HepG2 (cell line): ENCODE measurements around the gene HIPK2. TPM values are rescaled to one million over a fixed set of nuclear protein-coding genes. Genes with fewer than 3 reads are reported as not detected.
A peak's percentile ranks its signal among the peaks of the same experiment; 100 is the strongest.

Experiments used
- ATAC-seq: fragments of 200-7000 bp; cut with Tn5 transposase; 3 replicates; pipeline ENCODE4 v1.9.1; 2020; ENCODE audit warnings: mild to moderate bottlenecking, moderate library complexity
- BruUV-seq: library from RNA; stranded (reverse); fragments of 400-500 nt; replicated peaks from 2 replicates; lab custom pipeline; 2021; lab: Mats Ljungman, UMichigan
- CTCF ChIA-PET: fragments of 300-600 bp; formaldehyde crosslinking; extraction: SDS; loops from one replicate; lab custom pipeline; 2021; ENCODE audit warnings: low total read pairs, inconsistent platforms, low intra/inter-chr PET ratio; lab: Yijun Ruan, JAX
- POLR2A ChIA-PET: fragments of 350-600 bp; sonication (Branson Sonifier 250); formaldehyde crosslinking; loops from one replicate; lab custom pipeline; 2020; ENCODE audit warnings: antibody characterized with exemption, inconsistent platforms; lab: Yijun Ruan, JAX
- DNase-seq: peaks from one replicate; pipeline ENCODE4 v3.0.0-alpha.2; 2015; ENCODE audit warnings: low spot score
- FAIRE-seq: peaks from 3 replicates; lab custom pipeline; 2011; peaks lifted over from hg19 to GRCh38; lab: Jason Lieb, UNC
- H2AFZ ChIP-seq: one replicate; pipeline ENCODE4 v1.6.1; 2011; ENCODE audit warnings: low read length, inconsistent platforms
- H3K27ac ChIP-seq: fragments of 300-600 bp; 3 replicates; pipeline ENCODE4 v1.8.0; 2011; ENCODE audit warnings: mixed run types, mild to moderate bottlenecking, mixed read lengths, low read length, inconsistent platforms; ENCODE audit not compliant: insufficient read depth; ENCODE audit errors: extremely low read length
- H3K27me3 ChIP-seq, 2 experiments: fragments of 200-600 bp in 1 of 2; 2 replicates in 1 of 2; 3 replicates in 1 of 2; pipeline versions ENCODE4 v1.6.0 to v1.8.0; 2011; ENCODE audit warnings: low read length in 2 of 2, mild to moderate bottlenecking in 2 of 2, moderate library complexity in 2 of 2, inconsistent platforms in 1 of 2; ENCODE audit not compliant: insufficient read depth in 2 of 2, control insufficient read depth in 1 of 2
- H3K36me3 ChIP-seq, 2 experiments: fragments of 200-600 bp in 1 of 2; replicated peaks in 1 of 2; 2 replicates in 1 of 2; 3 replicates in 1 of 2; pipeline versions ENCODE4 v1.5.1 to v1.8.0; 2011; ENCODE audit warnings: low read length in 2 of 2, inconsistent platforms in 1 of 2; ENCODE audit not compliant: insufficient read depth in 2 of 2, control insufficient read depth in 1 of 2
- H3K4me1 ChIP-seq: 2 replicates; pipeline ENCODE4 v1.5.1; 2012; ENCODE audit warnings: low read length, inconsistent platforms; ENCODE audit not compliant: insufficient read depth
- H3K4me2 ChIP-seq: 2 replicates; pipeline ENCODE4 v1.6.0; 2011; ENCODE audit warnings: low read depth, low read length, inconsistent platforms
- H3K4me3 ChIP-seq, 3 experiments: fragments of 200-600 bp in 1 of 3; sonication (generic), shearing (Covaris generic) in 1 of 3; replicated peaks in 1 of 3; 2 replicates each; pipeline ENCODE4 v1.5.1; 2011 to 2016; ENCODE audit warnings: low read length in 3 of 3, inconsistent platforms in 2 of 3, low read depth in 2 of 3, mild to moderate bottlenecking in 2 of 3, control low read depth in 1 of 3, mixed read lengths in 1 of 3; ENCODE audit not compliant: insufficient read depth in 1 of 3
- H3K79me2 ChIP-seq: one replicate; pipeline ENCODE4 v1.6.1; 2011; ENCODE audit warnings: low read length, inconsistent platforms; ENCODE audit not compliant: insufficient read depth
- H3K9ac ChIP-seq: 2 replicates; pipeline ENCODE4 v1.6.0; 2011; ENCODE audit warnings: mild to moderate bottlenecking, low read depth, low read length, inconsistent platforms; ENCODE audit not compliant: insufficient read depth
- H3K9me3 ChIP-seq: 2 replicates; pipeline ENCODE4 v1.5.1; 2012; ENCODE audit warnings: mild to moderate bottlenecking, low read length
- H4K20me1 ChIP-seq: 2 replicates; pipeline ENCODE4 v1.6.0; 2011; ENCODE audit warnings: inconsistent platforms, mild to moderate bottlenecking, low read length, moderate library complexity; ENCODE audit not compliant: insufficient read depth
- MTA1 ChIP-seq: sonication (generic); formaldehyde crosslinking; IDR thresholded peaks from 2 replicates; pipeline ENCODE4 v1.4.0; 2020; ENCODE audit warnings: missing genetic modification reagents, mild to moderate bottlenecking, borderline replicate concordance
- NFYC ChIP-seq: IDR thresholded peaks from 2 replicates; pipeline ENCODE4 v1.6.1; 2016; ENCODE audit warnings: missing genetic modification reagents, missing compliant biosample characterization
- WGBS: methylation state at CpG from one replicate; pipeline ENCODE4 v1.1.6; 2017; ENCODE audit warnings: low lambda C conversion rate; 5-methylcytosine and 5-hydroxymethylcytosine counted together
- in situ Hi-C: cut with HindIII; loops from 2 replicates; pipeline ENCODE4 v1.10.0; 2017; ENCODE audit warnings: low pct_unique_long_range_greater_than_20kb; ENCODE audit not compliant: extremely low pct_ligation_motif_present
- intact Hi-C: fragments of 100-400 bp; cut with micrococcal nuclease; formaldehyde crosslinking; loops from one replicate; pipeline ENCODE4 v1.10.0; 2022; ENCODE audit not compliant: unreplicated experiment
- polyA plus RNA-seq, 8 experiments: library from polyadenylated mRNA; depleted of rRNA in 3 of 8; stranded (reverse) in 7 of 8; unstranded in 1 of 8; fragments of >200 nt; fragmentation: Illumina TruSeq in 4 of 8; extraction: Trizol in 4 of 8; gene quantifications; 2 replicates each; pipeline versions ENCODE4 v1.2.1 to v1.2.3, GENCODE V29; 2011 to 2016; ENCODE audit warnings: low read depth in 4 of 8, missing spikeins in 1 of 8, mixed read lengths in 1 of 8; ENCODE audit not compliant: insufficient read depth in 1 of 8
- total RNA-seq, 5 experiments: library from RNA; depleted of rRNA; stranded (reverse); fragments of >200 nt; fragmentation: Illumina TruSeq; extraction: Trizol; gene quantifications; 2 replicates each; pipeline ENCODE4 v1.2.3, GENCODE V29; 2016; ENCODE audit warnings: low read depth in 1 of 5
- TF ChIP-seq, protein P1 (sequence below): sonication (generic); formaldehyde crosslinking; IDR thresholded peaks from 2 replicates; pipeline ENCODE4 v1.4.0; 2020; ENCODE audit warnings: missing genetic modification reagents

Gene HIPK2
- total and polyA plus RNA-seq, 2 of the 13 experiments (the other 11 are each of a cell fraction or from before 2014, with no cell fraction given), result 14.4 to 20.2 TPM

DNA sequence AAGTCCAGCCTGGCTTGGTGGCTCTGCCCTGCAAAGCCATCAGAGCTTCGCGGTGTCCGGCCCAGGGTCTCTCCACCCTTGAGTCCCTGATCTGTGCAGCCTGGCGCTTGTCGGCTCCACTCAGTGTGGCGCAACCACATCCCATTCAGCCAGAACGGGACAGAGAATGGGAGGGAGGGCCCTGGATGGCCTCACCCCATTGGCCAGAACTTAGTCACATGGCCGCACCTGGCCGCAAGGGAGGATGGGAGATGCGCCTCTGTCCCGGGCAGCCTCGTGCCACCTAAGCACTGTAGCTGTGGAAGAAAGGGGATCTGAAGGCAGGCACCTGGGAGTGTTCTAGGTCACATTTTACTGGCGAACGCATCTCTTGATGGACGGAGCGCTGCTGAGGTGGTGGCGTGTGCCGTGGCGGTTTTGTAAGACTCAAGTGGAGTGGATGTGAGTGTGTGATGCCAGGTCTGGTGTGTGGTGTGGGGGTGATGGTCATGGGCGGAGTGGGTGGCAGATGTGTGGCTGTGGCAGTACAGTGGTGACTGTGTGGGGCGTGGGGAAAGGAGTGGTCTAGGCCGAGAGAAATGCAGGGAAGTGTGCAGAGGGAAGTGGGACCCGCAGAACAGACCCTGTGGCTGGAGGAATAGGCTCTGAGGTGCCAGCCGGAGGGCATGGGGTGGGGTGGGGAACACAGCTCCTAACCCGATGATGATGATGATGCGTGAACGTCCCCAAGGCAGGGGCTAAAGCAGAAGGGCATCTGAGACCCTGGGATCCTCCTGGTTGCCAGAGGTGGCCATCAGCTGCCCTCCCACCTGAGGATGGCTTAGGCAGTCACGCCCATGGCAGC lies 235.3 kb downstream of the HIPK2 start (continued):
- peak; percentile 57 for TF ChIP-seq NFYC (CRISPR knock-in tag)

DNA sequence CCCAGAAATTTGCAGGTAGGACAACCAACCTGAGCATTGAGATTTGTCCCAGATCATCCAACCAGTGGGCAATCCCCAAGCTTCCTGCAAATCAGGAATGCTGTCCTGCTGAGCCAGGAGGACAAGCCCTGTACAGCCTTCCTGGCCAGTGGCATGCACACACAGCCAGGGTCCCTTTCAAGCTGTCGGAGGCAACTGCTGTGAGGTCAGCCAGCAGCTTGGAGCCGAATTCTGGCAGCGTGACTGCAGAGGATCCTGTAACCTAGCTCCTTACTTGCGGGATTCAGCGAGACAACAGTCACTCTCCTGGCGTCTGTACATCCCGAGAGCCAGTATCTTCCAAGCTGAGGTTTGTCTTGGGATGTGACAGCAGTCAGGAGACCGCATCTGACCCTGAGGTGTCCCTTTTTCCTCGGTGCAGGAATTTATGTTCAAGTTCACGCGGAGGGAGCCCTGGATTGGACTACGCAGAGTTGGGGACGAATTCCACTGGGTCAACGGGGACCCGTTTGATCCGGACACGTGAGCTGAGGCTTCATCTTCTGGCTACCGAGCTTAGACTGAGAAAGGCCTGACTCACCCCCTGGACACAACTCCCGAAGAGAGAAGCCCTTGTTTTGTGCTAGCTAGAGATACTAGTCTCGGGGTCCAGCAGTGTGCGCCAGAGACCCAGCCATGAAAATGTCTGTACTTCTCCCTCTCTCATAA lies 236.0 kb downstream of the HIPK2 start:
- POLR2A ChIA-PET, result no interaction called here
- FAIRE-seq, result no peak
- H3K27me3 ChIP-seq, result peaks cover 12 to 71% of the 10 kb centered on the region in 2 experiments
- no CpG with 5 or more reads among the region's 21 CpGs for WGBS
- in situ Hi-C loops (no loop called here), intact Hi-C loops (no loop called here)
- peaks cover 15% of the 10 kb centered on the region for H3K4me1 ChIP-seq
- peak overlapping the region in 1 of 3 experiments; percentile 19; a peak in 2 of 6 replicates for H3K4me3 ChIP-seq
- CTCF ChIA-PET, result no interaction called here
- H3K79me2 ChIP-seq, result no peaks in the 10 kb centered on the region
- no peak overlapping the region for H2AFZ ChIP-seq
- H3K9ac ChIP-seq, result no peak overlapping the region
- BruUV-seq, result no TSS peak
- H3K27ac ChIP-seq, result no peak overlapping the region
- ATAC-seq, result peak; percentile 51
- no peaks in the 10 kb centered on the region for H3K9me3 ChIP-seq
- DNase-seq, result no peak
- H3K4me2 ChIP-seq, result peak overlapping the region; percentile 25
- TF ChIP-seq MTA1 (CRISPR knock-in tag), result no peak
- TF ChIP-seq, protein P1, sequence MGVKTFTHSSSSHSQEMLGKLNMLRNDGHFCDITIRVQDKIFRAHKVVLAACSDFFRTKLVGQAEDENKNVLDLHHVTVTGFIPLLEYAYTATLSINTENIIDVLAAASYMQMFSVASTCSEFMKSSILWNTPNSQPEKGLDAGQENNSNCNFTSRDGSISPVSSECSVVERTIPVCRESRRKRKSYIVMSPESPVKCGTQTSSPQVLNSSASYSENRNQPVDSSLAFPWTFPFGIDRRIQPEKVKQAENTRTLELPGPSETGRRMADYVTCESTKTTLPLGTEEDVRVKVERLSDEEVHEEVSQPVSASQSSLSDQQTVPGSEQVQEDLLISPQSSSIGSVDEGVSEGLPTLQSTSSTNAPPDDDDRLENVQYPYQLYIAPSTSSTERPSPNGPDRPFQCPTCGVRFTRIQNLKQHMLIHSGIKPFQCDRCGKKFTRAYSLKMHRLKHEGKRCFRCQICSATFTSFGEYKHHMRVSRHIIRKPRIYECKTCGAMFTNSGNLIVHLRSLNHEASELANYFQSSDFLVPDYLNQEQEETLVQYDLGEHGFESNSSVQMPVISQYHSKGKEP, result no peak
- TF ChIP-seq, all 625 proteins: peak for 0
- no peaks in the 10 kb centered on the region for H3K36me3 ChIP-seq
- no peaks in the 10 kb centered on the region for H4K20me1 ChIP-seq
